GM12865 (cell line): ENCODE measurements around the gene LVRN.

Experiments
- DNase-seq: peaks from one replicate; pipeline ENCODE4 v3.0.0; 2010; ENCODE audit warnings: low read depth
- H3K4me3 ChIP-seq: 2 replicates; pipeline ENCODE4 v1.5.1; 2011; ENCODE audit warnings: mild to moderate bottlenecking, low read depth, low read length, control low read depth
- TF ChIP-seq, protein P1 (sequence below): IDR thresholded peaks from 2 replicates; pipeline ENCODE4 v1.5.1; 2011; ENCODE audit warnings: low read length, control low read depth, low read depth, inconsistent platforms; ENCODE audit not compliant: insufficient read depth; ENCODE audit errors: missing control alignments

Gene LVRN

DNA sequence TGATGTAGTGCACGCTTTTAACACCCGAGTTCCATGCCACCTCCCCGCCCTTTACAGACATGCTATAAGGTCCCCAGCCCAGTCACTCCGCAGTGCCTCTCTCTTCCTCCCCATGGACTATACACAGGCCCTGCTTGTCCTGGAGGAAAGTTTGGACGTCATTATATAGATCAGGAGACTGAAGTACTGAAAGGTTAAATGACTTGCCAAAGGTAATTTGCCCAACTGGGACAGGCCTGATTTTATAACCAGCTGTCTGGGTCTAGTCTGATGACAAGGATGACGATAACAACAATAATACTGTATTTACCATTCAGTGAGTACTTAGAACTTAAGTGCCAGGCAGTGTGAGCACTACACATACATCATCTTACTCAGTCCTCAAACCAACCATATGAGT, 33.1 kb downstream of the LVRN start:
- DNase-seq, result no peak
- TF ChIP-seq, protein P1, sequence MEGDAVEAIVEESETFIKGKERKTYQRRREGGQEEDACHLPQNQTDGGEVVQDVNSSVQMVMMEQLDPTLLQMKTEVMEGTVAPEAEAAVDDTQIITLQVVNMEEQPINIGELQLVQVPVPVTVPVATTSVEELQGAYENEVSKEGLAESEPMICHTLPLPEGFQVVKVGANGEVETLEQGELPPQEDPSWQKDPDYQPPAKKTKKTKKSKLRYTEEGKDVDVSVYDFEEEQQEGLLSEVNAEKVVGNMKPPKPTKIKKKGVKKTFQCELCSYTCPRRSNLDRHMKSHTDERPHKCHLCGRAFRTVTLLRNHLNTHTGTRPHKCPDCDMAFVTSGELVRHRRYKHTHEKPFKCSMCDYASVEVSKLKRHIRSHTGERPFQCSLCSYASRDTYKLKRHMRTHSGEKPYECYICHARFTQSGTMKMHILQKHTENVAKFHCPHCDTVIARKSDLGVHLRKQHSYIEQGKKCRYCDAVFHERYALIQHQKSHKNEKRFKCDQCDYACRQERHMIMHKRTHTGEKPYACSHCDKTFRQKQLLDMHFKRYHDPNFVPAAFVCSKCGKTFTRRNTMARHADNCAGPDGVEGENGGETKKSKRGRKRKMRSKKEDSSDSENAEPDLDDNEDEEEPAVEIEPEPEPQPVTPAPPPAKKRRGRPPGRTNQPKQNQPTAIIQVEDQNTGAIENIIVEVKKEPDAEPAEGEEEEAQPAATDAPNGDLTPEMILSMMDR, result no peak
- H3K4me3 ChIP-seq, result no peak overlapping the region

DNA sequence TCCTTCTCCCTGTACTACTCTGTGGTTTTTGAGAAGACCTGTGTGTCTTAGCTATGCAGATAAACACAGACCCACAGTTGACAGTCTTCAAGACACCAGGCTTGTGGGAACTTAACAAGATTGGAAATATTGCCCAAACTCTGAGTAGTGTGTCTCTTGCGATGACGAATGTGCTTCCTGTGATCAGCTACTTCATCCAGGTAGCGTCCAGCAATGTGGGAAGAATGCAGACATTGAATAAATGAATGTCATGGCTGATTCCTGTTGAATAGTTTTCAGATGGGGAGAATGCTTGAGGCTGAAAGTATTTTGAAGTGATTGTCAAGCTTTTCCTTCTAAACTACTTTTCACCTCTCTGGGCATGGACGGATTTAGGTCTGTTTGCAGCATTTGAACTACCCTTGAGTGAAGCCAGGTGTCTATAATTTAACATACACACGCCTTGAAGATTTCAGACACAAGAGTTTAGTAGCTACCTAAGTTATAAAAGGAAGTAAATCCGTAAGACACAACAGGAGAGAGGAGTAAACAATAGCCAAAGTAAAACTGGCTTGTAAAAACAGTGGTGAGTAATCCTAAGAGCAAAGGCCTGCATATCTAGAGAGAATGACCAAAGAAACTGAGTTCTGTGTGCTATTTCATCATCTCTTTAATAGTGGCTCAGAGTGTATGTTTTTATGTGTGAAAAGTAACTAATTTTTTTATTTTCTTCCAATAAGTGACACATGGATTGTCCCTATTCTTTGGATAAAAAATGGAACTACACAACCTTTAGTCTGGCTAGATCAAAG, 40.0 kb downstream of the LVRN start:
- no peak for DNase-seq
- TF ChIP-seq, protein P1, result no peak
- no peak overlapping the region for H3K4me3 ChIP-seq

DNA sequence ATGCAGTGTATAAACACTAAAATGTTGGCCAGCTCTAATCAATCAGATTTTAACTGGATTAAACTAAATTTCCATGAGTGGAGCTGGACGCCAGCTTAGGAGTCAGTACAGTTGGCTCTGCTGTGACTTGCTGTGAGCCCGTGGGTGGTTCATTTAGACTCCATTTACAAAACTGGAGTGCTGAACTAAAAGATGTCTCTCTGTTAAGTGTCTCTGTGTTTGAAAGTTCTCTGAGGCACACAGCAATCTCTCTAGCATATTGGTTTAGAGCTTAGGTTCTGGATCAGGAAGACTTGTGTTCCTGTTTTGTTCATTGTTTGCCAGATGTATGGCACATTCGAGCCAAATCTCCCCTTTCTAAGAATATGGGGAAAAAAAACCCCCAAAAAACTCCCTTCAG, 42.0 kb downstream of the LVRN start:
- DNase-seq, result no peak
- TF ChIP-seq, protein P1, result no peak
- no peak overlapping the region for H3K4me3 ChIP-seq

DNA sequence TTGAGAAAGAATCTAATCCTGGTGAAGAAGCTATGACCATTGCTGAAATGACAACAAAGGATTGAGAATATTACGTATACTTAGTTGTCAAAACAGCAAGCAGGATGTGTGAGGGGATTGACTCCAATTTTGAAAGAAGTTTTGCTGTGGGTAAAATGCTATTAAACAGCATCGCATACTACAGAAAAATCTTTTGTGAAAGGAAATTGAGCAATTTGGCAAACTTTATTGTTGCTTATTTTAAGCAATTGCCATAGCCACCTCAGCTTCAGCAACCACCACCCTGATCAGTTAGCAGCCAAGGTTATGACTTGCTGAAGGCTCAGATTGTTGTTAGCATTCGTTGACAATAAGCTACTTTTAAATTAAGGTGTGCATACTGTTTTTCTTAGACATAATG, 47.5 kb downstream of the LVRN start:
- no peak overlapping the region for H3K4me3 ChIP-seq
- TF ChIP-seq, protein P1, result no peak
- no peak for DNase-seq

DNA sequence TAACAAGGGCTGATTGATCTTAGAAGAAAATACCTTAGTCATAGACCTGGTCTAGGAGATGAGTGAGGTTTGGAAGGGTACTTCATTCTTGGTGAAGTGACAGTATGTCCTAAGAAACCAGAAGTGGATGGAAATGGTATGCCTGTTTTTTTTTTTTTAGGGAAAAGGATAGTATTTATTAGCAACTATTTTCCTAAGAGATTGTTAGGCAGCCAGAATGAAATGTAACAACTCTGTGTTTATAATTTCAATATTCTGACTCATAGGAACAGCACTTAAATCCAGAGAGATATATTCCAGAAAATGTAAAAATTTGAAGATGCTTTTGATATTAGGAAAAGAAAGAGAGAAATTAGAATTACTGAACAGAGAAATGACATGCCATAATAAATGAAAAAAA, 48.8 kb downstream of the LVRN start:
- no peak overlapping the region for H3K4me3 ChIP-seq
- TF ChIP-seq, protein P1, result no peak
- DNase-seq, result no peak

DNA sequence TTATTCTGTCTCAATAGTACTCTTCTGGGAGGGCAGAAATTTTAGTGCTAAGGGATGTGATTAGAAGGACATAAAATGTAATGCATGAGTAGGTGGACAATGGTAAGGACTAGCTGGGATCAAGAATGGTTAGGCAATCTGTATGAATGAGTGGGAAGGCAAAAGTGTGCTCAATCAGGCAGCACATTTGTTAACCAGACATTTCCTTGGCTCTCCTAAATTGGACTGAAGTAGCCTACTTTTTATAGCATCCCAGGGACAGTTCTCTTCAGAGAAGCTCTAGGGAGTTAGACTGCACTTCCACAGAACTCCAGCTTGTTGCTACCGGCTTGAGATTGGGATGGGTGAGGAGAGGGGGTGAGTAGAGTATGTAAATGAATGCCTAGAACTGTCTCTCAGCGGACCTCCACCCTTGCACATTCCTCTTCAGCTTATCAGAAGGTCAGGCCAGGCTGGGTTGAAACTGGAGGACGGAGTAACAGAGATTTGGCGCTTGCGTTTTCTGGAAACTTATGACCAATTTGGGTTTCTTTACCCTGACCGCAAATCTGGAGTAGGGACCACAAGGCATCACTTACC, 51.0 kb downstream of the LVRN start:
- no peak for DNase-seq
- TF ChIP-seq, protein P1, result no peak

More for the DNA sequence above, 51.0 kb downstream of the LVRN start:
- H3K4me3 ChIP-seq, result no peak overlapping the region
